A549 (cell line): ENCODE data around the gene AQP10. TPM values are rescaled to one million over a fixed set of nuclear protein-coding genes. Genes with fewer than 3 reads are reported as not detected.
A peak's percentile ranks its signal among the peaks of the same experiment; 100 is the strongest.
"Not testable (repeated sequence)": the region's sequence is repeated elsewhere in the genome, so short reads cannot be mapped to it uniquely, and the experiment has no call there.

Experiments
- ATAC-seq, 2 experiments: fragments of 200-7000 bp in 1 of 2; fragments of >200 bp in 1 of 2; cut with Nextera tagmentation in 1 of 2; cut with Tn5 transposase in 1 of 2; 3 replicates each; pipeline versions ENCODE4 v1.8.0 to v1.9.1; 2018 to 2020; ENCODE audit warnings: mild to moderate bottlenecking in 1 of 2, moderate library complexity in 1 of 2
- CTCF ChIA-PET: fragments of 300-600 bp; sonication (Branson Sonifier 250); formaldehyde crosslinking; extraction: SDS; loops from one replicate; lab custom pipeline; 2021; ENCODE audit warnings: antibody characterized with exemption, inconsistent platforms; lab: Yijun Ruan, JAX
- POLR2A ChIA-PET: fragments of 350-600 bp; formaldehyde crosslinking; extraction: SDS; loops from one replicate; lab custom pipeline; 2021; ENCODE audit warnings: antibody characterized with exemption, inconsistent platforms; lab: Yijun Ruan, JAX
- DNase-seq, 2 experiments: peaks; one replicate each; pipeline versions ENCODE4 v3.0.0 to v3.0.0-alpha.2; 2011 to 2016; ENCODE audit warnings: low read depth in 1 of 2, low spot score in 1 of 2
- FAIRE-seq: peaks from 2 replicates; lab custom pipeline; 2011; peaks lifted over from hg19 to GRCh38; lab: Jason Lieb, UNC
- H3K27ac ChIP-seq, 2 experiments: fragments of >200 bp; sonication (Bioruptor Twin); formaldehyde crosslinking; 3 replicates each; pipeline ENCODE4 v1.5.1; 2016 to 2017
- H3K4me1 ChIP-seq: fragments of >200 bp; sonication (Bioruptor Twin); formaldehyde crosslinking; 3 replicates; pipeline ENCODE4 v1.6.1; 2016
- H3K4me2 ChIP-seq: fragments of >200 bp; sonication (Bioruptor Twin); formaldehyde crosslinking; 3 replicates; pipeline ENCODE4 v1.6.1; 2016
- H3K4me3 ChIP-seq: fragments of >200 bp; sonication (Bioruptor Twin); formaldehyde crosslinking; 3 replicates; pipeline ENCODE4 v1.5.1; 2016
- H3K9me3 ChIP-seq: fragments of >200 bp; sonication (Bioruptor Twin); formaldehyde crosslinking; 3 replicates; pipeline ENCODE4 v1.6.1; 2016
- WGBS: methylation state at CpG from one replicate; pipeline ENCODE4 v1.1.6; 2017; ENCODE audit errors: missing lambda C conversion rate; 5-methylcytosine and 5-hydroxymethylcytosine counted together
- polyA plus RNA-seq, 4 experiments: library from polyadenylated mRNA; depleted of rRNA in 3 of 4; stranded (reverse); fragments of >200 nt; fragmentation: RNase III in 1 of 4; extraction: RNeasy Plus Mini Kit Qiagen cat#74134 plus additional on column Dnase treatment in 1 of 4; gene quantifications; 2 replicates in 3 of 4; 3 replicates in 1 of 4; pipeline ENCODE4 v1.2.3, GENCODE V29; 2011 to 2017
- small RNA-seq, 6 experiments: library from RNA; depleted of rRNA; stranded (forward); fragments of <200 nt; gene quantifications; one replicate each; pipeline ENCODE3, GENCODE V24; 2012
- TF ChIP-seq, protein P1 (sequence below): fragments of >200 bp; sonication (Bioruptor Twin); formaldehyde crosslinking; IDR thresholded peaks from 3 replicates; pipeline ENCODE4 v1.6.1; 2016

Gene AQP10
- polyA plus RNA-seq, 2 of the 4 experiments (the other 2 are of a cell fraction), result not detected

DNA sequence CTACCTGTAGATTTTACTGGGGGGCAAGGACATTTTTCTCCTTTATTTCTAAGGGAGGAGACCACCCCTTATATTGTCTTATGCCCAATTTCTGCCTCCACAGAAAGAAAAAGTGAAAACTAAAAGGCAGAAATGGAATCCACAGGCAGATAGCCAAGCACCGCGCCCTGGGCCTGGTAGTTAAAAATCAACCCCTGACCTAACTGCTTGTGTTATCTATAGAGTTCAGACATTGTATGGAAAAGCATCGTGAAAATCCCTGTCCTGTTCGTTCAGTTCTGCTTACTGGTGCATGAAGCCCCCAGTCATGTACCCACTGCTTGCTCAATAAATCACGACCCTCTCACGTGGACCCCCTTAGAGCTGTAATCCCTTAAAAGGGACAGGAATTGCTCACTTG is 50.5 kb downstream of the AQP10 start:
- Histone ChIP-seq H3K4me1 (peaks cover 17% of the 10 kb centered on the region), H3K4me3 (no peak overlapping the region), H3K9me3 (no peaks in the 10 kb centered on the region), H3K27ac (peak overlapping the region; percentile 53 to 79), H3K4me2 (peak overlapping the region; percentile 54)
- FAIRE-seq (no peak), ATAC-seq (peak in 1 of 2 experiments; percentile 43; a peak in 3 of 6 replicates), DNase-seq (no peak)
- WGBS, result 25% methylated on average over 6 of the region's 6 CpGs
- TF ChIP-seq, protein P1, sequence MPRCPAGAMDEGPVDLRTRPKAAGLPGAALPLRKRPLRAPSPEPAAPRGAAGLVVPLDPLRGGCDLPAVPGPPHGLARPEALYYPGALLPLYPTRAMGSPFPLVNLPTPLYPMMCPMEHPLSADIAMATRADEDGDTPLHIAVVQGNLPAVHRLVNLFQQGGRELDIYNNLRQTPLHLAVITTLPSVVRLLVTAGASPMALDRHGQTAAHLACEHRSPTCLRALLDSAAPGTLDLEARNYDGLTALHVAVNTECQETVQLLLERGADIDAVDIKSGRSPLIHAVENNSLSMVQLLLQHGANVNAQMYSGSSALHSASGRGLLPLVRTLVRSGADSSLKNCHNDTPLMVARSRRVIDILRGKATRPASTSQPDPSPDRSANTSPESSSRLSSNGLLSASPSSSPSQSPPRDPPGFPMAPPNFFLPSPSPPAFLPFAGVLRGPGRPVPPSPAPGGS, result no peak
- ChIA-PET POLR2A (no interaction called here), CTCF (interaction anchor here (0.8 to 1.1 kb wide), 4 partner anchors 10 to 47 kb away, joined by 3 to 5 read pairs (median 3); no protein-coding TSS in a partner anchor)

GRCh38 chr1:154373777-154374357 is 53.0 kb downstream of the AQP10 start:
- ATAC-seq, H3K4me2 ChIP-seq, H3K4me3 ChIP-seq, DNase-seq, H3K9me3 ChIP-seq, POLR2A ChIA-PET, FAIRE-seq, H3K27ac ChIP-seq: not testable (repeated sequence)
- WGBS, result 83% methylated on average over 7 of the region's 7 CpGs
- CTCF ChIA-PET, result interaction anchor here (1.4 kb wide), 1 partner anchor 62 kb away, joined by 3 read pairs; no protein-coding TSS in a partner anchor
- H3K4me1 ChIP-seq, result peaks cover 17% of the 10 kb centered on the region

Small RNAs within 50 kb of the gene (small RNA-seq; reads per million reads assigned to genes)
- gene RF00273 (0 reads per million in 6 experiments), gene RNU6-121P (0 reads per million in 6 experiments), gene RNU6-239P (0 reads per million in 6 experiments), gene RNU7-57P (0 reads per million in 6 experiments)

Other genes with a start within 250 kb of the AQP10 start
- not detected in 2 replicates for gene NUP210L, start 166.0 kb upstream of the AQP10 start, polyA plus RNA-seq (2011; rRNA removed)
- gene NUP210L, start 166.0 kb upstream of the AQP10 start, polyA plus RNA-seq (2017; fragmentation: RNase III; extraction: RNeasy Plus Mini Kit Qiagen cat#74134 plus additional on column Dnase treatment), result not detected in 3 replicates
- 300 and 618 TPM in 2 replicates for gene TPM3, start 129.0 kb upstream of the AQP10 start, polyA plus RNA-seq (2011; rRNA removed)
- 495 to 510 TPM (median 500 TPM) in 3 replicates for gene TPM3, start 129.0 kb upstream of the AQP10 start, polyA plus RNA-seq (2017; fragmentation: RNase III; extraction: RNeasy Plus Mini Kit Qiagen cat#74134 plus additional on column Dnase treatment)
- gene CFAP141, start 114.8 kb upstream of the AQP10 start, polyA plus RNA-seq (2011; rRNA removed), result not detected in 2 replicates
- 0.37 TPM in 1 of 3 replicates, not detected in the others for gene CFAP141, start 114.8 kb upstream of the AQP10 start, polyA plus RNA-seq (2017; fragmentation: RNase III; extraction: RNeasy Plus Mini Kit Qiagen cat#74134 plus additional on column Dnase treatment)
- gene UBAP2L, start 100.1 kb upstream of the AQP10 start, polyA plus RNA-seq (2011; rRNA removed), result 137 and 169 TPM in 2 replicates
- gene UBAP2L, start 100.1 kb upstream of the AQP10 start, polyA plus RNA-seq (2017; fragmentation: RNase III; extraction: RNeasy Plus Mini Kit Qiagen cat#74134 plus additional on column Dnase treatment), result 155 to 169 TPM (median 159 TPM) in 3 replicates
- gene HAX1, start 48.5 kb upstream of the AQP10 start, polyA plus RNA-seq (2011; rRNA removed), result 123 and 130 TPM in 2 replicates
- gene HAX1, start 48.5 kb upstream of the AQP10 start, polyA plus RNA-seq (2017; fragmentation: RNase III; extraction: RNeasy Plus Mini Kit Qiagen cat#74134 plus additional on column Dnase treatment), result 75.2 to 83.8 TPM (median 78.4 TPM) in 3 replicates
- 12.7 and 17.2 TPM in 2 replicates for gene ATP8B2, start 4.4 kb downstream of the AQP10 start, polyA plus RNA-seq (2011; rRNA removed)
- gene ATP8B2, start 4.4 kb downstream of the AQP10 start, polyA plus RNA-seq (2017; fragmentation: RNase III; extraction: RNeasy Plus Mini Kit Qiagen cat#74134 plus additional on column Dnase treatment), result 13.2 to 17.6 TPM (median 17.5 TPM) in 3 replicates
- gene IL6R, start 84.2 kb downstream of the AQP10 start, polyA plus RNA-seq (2011; rRNA removed), result 2.7 and 3.0 TPM in 2 replicates
- 1.8 to 2.2 TPM (median 1.8 TPM) in 3 replicates for gene IL6R, start 84.2 kb downstream of the AQP10 start, polyA plus RNA-seq (2017; fragmentation: RNase III; extraction: RNeasy Plus Mini Kit Qiagen cat#74134 plus additional on column Dnase treatment)
- gene TDRD10, start 181.1 kb downstream of the AQP10 start, polyA plus RNA-seq (2011; rRNA removed), result 0.04 TPM in 1 of 2 replicates, not detected in the other
- gene TDRD10, start 181.1 kb downstream of the AQP10 start, polyA plus RNA-seq (2017; fragmentation: RNase III; extraction: RNeasy Plus Mini Kit Qiagen cat#74134 plus additional on column Dnase treatment), result not detected in 3 replicates
- gene SHE, start 181.3 kb downstream of the AQP10 start, polyA plus RNA-seq (2011; rRNA removed), result 0.01 and 0.03 TPM in 2 replicates
- gene SHE, start 181.3 kb downstream of the AQP10 start, polyA plus RNA-seq (2017; fragmentation: RNase III; extraction: RNeasy Plus Mini Kit Qiagen cat#74134 plus additional on column Dnase treatment), result 0.01 TPM in 1 of 3 replicates, not detected in the others
- 17.6 and 26.6 TPM in 2 replicates for gene UBE2Q1, start 237.6 kb downstream of the AQP10 start, polyA plus RNA-seq (2011; rRNA removed)
- 41.9 to 49.7 TPM (median 47.2 TPM) in 3 replicates for gene UBE2Q1, start 237.6 kb downstream of the AQP10 start, polyA plus RNA-seq (2017; fragmentation: RNase III; extraction: RNeasy Plus Mini Kit Qiagen cat#74134 plus additional on column Dnase treatment)
- 0.21 and 0.36 TPM in 2 replicates for gene CHRNB2, start 246.7 kb downstream of the AQP10 start, polyA plus RNA-seq (2011; rRNA removed)
- gene CHRNB2, start 246.7 kb downstream of the AQP10 start, polyA plus RNA-seq (2017; fragmentation: RNase III; extraction: RNeasy Plus Mini Kit Qiagen cat#74134 plus additional on column Dnase treatment), result 0.21 to 0.28 TPM (median 0.25 TPM) in 3 replicates